ENCODE measurements around the gene SDK1.

GRCh38 chr7:3356173-3356572, 55.1 kb downstream of the SDK1 start:
- no peak for TF ChIP-seq POLR2A (IDR thresholded peaks at IDR 0.05)
- no peak for TF ChIP-seq CTCF (IDR thresholded peaks at IDR 0.05)
